Lower lobe of right lung (tissue), 2 donors: ENCODE measurements around the gene RECQL. TPM values are rescaled to one million over a fixed set of nuclear protein-coding genes. Genes with fewer than 3 reads are reported as not detected.
A peak's percentile ranks its signal among the peaks of the same experiment; 100 is the strongest.

ENCODE experiments used
- ATAC-seq, 2 donors: fragments of 200-7000 bp; cut with Tn5 transposase; one replicate each; pipeline ENCODE4 v1.9.1; 2020 to 2022; ENCODE audit warnings: mild to moderate bottlenecking in 2 of 2, moderate library complexity in 2 of 2
- DNase-seq: peaks from one replicate; pipeline ENCODE4 v3.0.0-alpha.2; 2020
- H3K27ac ChIP-seq: fragments of 200-600 bp; one replicate; pipeline ENCODE4 v1.8.0; 2022
- H3K27me3 ChIP-seq: fragments of 200-600 bp; one replicate; pipeline ENCODE4 v1.8.0; 2022; ENCODE audit warnings: low read depth
- H3K36me3 ChIP-seq: fragments of 200-600 bp; one replicate; pipeline ENCODE4 v1.8.0; 2022; ENCODE audit warnings: mild to moderate bottlenecking
- H3K4me1 ChIP-seq: fragments of 200-600 bp; one replicate; pipeline ENCODE4 v1.8.0; 2022
- H3K4me3 ChIP-seq: fragments of 200-600 bp; one replicate; pipeline ENCODE4 v1.8.0; 2022; ENCODE audit warnings: mild to moderate bottlenecking
- H3K9me3 ChIP-seq: fragments of 200-600 bp; one replicate; pipeline ENCODE4 v1.8.0; 2022
- CTCF ChIP-seq: fragments of 200-600 bp; IDR thresholded peaks from one replicate; pipeline ENCODE4 v1.8.0; 2022; ENCODE audit warnings: antibody characterized with exemption, mild to moderate bottlenecking
- intact Hi-C: fragments of 100-400 bp; cut with DNase I; formaldehyde crosslinking; loops from one replicate; pipeline ENCODE4 v1.11.0; 2022
- total RNA-seq: library from RNA; stranded (reverse); fragmentation: NEBNext Ultra II Directional; extraction: Animal tissue kit (Norgen Biotek cat#: 25700); gene quantifications from one replicate; pipeline ENCODE4 v1.2.1, GENCODE V29; 2021
- donor health status: DM: no; HTN: yes; CAD: no; lungs with severe emphysema.

Gene RECQL
- total RNA-seq, 1 donor from 2014 or later, result 30.0 TPM

GRCh38 chr12:21528953-21529352 lies 27.5 kb upstream of the RECQL start:
- Histone ChIP-seq H3K9me3 (no peaks in the 10 kb centered on the region), H3K36me3 (no peaks in the 10 kb centered on the region), H3K4me1 (no peaks in the 10 kb centered on the region), H3K27ac (no peak overlapping the region), H3K4me3 (no peak overlapping the region), H3K27me3 (peaks cover 12% of the 10 kb centered on the region)
- DNase-seq (no peak), ATAC-seq (peak; percentile 63 to 74)
- TF ChIP-seq CTCF, result no peak
- intact Hi-C loops, result no loop called here

GRCh38 chr12:21527451-21528180 lies 26.2 kb upstream of the RECQL start:
- peak overlapping the region; percentile 61 for H3K4me3 ChIP-seq
- H3K36me3 ChIP-seq, result no peaks in the 10 kb centered on the region
- no peaks in the 10 kb centered on the region for H3K9me3 ChIP-seq
- DNase-seq (peak; percentile 57), ATAC-seq (peak; percentile 90 to 92)
- no peak for TF ChIP-seq CTCF
- intact Hi-C loops, result no loop called here
- H3K4me1 ChIP-seq, result no peaks in the 10 kb centered on the region
- peaks cover 12% of the 10 kb centered on the region for H3K27me3 ChIP-seq
- no peak overlapping the region for H3K27ac ChIP-seq

- Histone ChIP-seq H3K9me3 (no peaks in the 10 kb centered on the region), H3K4me3 (peak overlapping the region; percentile 61), H3K36me3 (no peaks in the 10 kb centered on the region), H3K27ac (no peak overlapping the region), H3K4me1 (no peaks in the 10 kb centered on the region), H3K27me3 (peaks cover 12% of the 10 kb centered on the region)
- intact Hi-C loops, result no loop called here
- ATAC-seq (no peak), DNase-seq (no peak)
- TF ChIP-seq CTCF, result no peak
These were observed 25.4 kb upstream of the RECQL start for GRCh38 chr12:21526721-21527345.

- ATAC-seq, result no peak
- H3K27ac ChIP-seq, result no peak within 1 kb of the TSS
- peak within 1 kb of the TSS; percentile 61 for H3K4me3 ChIP-seq
- no peak for TF ChIP-seq CTCF
- H3K4me1 ChIP-seq, result no peaks in the 10 kb centered on the region
- intact Hi-C loops, result no loop called here
- DNase-seq, result no peak
- H3K36me3 ChIP-seq, result no peaks in the 10 kb centered on the region
- H3K9me3 ChIP-seq, result no peaks in the 10 kb centered on the region
- H3K27me3 ChIP-seq, result peaks cover 12% of the 10 kb centered on the region
These were observed 24.6 kb upstream of the RECQL start, which contains the start of gene SPX for GRCh38 chr12:21526053-21526452. TSS of gene SPX (plus strand) at chr12:21526296. CDS start at chr12:21526473, 177 bp downstream.

GRCh38 chr12:21523148-21523547 lies 21.7 kb upstream of the RECQL start:
- H3K27ac ChIP-seq, result no peak overlapping the region
- no peaks in the 10 kb centered on the region for H3K9me3 ChIP-seq
- TF ChIP-seq CTCF, result no peak
- H3K4me3 ChIP-seq, result no peak overlapping the region
- H3K4me1 ChIP-seq, result no peaks in the 10 kb centered on the region
- H3K27me3 ChIP-seq, result peaks cover 12% of the 10 kb centered on the region
- DNase-seq, result no peak
- ATAC-seq, result no peak
- no peaks in the 10 kb centered on the region for H3K36me3 ChIP-seq
- intact Hi-C loops, result no loop called here
